CD4-positive, alpha-beta T cell treated with Interleukin-6 at 100 ng/mL for 8 hours (primary cell): ENCODE results near the gene CCL4.

ENCODE experiments used
- DNase-seq: peaks from one replicate; pipeline ENCODE4 v3.0.0-alpha.2; 2020; ENCODE audit warnings: mixed read lengths, low spot score

CCL4 gene

GRCh38 chr17:36144981-36145729, 41.5 kb downstream of the CCL4 start:
- DNase-seq: no peak

DNA sequence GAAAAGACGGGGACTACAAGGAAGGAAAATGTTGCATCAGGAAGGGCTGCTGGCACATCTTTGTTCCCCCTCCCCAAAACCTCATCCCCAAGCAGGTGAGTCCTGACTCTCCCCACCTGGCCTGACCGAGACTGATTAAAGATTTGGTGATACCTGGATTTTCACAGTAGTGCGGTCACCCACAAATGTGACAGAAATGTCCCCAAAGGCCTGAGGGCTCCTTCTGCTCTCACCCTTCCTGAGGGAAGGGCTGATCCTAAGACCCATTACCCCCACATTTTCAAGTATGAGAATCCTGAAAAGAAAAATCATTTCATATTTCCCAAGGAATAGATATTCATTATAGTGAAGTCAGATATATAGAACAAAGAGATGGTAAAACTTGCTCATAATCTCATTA, 44.0 kb downstream of the CCL4 start:
- no peak for DNase-seq

DNA sequence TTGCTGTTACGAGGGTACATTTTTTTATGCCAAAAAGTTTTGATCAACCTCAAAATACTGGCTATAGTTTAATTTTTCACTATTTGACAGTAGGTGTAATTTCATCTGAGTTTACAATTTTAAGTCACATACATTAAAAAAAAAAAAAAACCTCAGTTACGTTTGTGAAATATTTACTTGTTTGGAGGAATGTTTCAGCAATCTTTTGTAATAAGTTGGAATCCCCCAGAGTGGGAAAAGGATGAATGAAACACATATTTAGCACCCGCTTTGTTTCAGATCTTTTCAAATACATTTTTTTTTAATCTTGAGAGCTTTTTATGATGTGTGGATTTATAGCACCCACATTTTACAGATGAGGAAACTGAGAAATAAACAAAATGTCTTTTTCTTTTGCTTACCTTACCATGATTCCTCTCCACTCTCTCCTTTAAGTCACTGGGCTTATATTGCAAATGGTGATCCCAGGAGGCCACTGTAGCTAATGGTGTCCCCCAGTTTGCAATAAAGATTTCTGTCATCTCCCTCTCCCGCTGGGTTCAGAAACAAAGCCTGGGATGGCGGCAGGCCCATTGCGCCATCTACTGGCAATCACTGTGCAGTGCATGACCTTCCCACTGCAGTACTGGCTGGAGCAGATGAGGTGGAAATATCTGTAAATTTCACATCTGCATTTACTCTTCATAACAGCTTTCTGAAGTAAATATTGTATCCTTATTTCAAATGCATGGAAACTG, 45.1 kb downstream of the CCL4 start:
- peak; percentile 51 for DNase-seq

DNA sequence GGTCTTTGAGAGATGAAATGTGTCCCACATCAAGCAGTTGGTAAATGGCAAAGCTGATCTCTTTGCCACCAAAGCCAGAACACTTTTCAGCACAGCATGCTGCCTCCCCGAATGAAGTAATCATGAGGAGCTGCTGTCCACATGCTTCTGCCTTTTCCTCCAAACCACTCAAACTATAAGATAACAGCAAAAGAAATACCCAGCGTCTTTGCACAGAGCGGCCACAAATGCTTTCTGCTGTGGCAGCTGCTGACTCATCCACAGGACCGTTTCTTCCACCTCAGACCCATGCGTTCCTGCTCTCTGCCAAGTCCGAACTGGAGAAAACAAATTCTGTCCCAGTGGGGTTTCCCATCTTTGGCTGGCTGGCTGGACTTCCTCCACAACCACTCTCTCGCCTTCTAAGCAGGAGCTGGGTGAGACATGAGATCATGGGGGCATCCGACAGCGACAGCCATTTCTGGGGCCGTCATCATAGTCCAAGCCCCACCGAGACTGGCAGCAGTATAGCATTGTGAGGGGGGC, 45.7 kb downstream of the CCL4 start:
- no peak for DNase-seq

DNA sequence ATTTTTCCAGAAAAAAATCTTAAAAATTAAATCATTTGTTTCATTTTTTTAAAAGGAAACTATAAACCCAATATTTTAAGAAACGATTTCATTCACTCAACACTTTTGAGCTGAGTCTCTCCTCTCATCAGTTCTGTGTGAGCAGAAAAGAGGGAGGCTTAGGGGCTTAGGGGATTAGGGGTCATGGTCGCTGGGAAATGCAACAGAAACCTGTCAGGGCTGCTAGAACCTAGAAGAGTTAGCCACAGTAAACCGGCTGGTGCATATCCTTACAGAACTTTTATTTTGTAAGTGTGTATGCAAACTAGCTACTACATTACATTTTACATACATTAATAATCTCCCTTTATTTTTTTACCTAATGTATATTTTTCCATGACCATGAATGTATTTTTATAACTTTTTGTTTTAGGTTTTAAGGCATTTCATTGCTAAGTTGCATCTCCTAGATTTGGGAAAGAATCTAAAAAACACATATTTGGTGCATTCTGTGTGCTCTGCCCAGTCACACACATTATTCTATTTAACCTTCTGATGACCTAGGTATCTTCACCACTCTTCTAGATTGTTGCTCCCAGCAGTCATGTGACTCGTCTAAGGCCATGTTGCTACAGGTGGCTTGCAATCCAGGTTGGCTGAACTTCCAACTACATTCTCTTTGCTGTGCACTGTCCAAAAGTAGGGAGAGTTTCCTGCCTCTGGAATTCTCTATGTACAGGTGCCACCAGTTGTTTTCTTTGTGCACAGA, 48.4 kb downstream of the CCL4 start:
- no peak for DNase-seq

- no peak for DNase-seq
These were observed 49.1 kb downstream of the CCL4 start for GRCh38 chr17:36152639-36153120.

DNA sequence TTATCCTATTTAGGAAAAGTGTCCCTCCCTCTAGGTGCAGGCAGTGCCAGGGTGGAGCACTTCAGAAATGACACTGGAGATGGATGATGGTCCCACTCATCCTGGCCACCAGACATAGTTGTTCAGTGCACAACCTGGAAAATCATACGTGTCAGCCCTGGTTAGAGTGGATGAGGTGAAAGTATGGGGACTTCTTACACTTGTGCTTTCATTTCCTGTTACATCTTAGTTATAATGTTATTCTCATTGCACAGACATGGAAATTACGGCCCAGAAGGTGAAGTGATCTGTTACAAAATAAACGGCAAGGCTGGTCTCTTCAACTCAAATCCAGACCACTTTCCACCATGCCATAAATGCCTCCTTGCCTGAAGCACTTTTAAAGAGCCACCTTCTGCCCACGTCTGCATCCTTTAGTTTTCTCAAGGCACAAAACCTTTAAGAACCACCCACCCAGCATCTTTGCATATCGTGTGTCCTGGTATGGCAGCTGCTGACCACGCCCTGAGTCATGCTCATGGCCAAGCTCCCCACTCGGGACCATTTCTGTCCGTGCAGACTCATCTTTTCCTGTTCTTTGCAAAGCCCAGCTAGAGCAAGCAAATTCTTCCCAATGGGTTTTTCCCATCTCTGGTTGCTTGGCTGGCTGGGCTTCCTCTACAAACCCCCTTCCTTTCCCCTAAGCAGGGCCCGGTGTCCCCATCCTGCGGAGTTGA, 50.4 kb downstream of the CCL4 start:
- DNase-seq: no peak
